ENCODE data around the gene DTNB.

GRCh38 chr2:25349397-25349796 is 324.0 kb downstream of the DTNB start:
- TF ChIP-seq CTCF (IDR thresholded peaks at IDR 0.05; ENCODE audit: poor library complexity) (no peak), EZH2 (IDR thresholded peaks at IDR 0.05; ENCODE audit: borderline replicate concordance) (no peak)
